IPS-11a (cell line): Measurements from ENCODE around the gene PIBF1.
"Not testable (repeated sequence)": the region's sequence is repeated elsewhere in the genome, so short reads cannot be mapped to it uniquely, and the experiment has no call there.

Experiments used
- H3K4me3 ChIP-seq: one replicate; pipeline ENCODE4 v1.5.1; 2013; ENCODE audit warnings: low read depth, low read length, control low read depth

The PIBF1 gene

GRCh38 chr13:72820156-72820897 is 38.4 kb downstream of the PIBF1 start:
- H3K4me3 ChIP-seq = no peak overlapping the region

DNA sequence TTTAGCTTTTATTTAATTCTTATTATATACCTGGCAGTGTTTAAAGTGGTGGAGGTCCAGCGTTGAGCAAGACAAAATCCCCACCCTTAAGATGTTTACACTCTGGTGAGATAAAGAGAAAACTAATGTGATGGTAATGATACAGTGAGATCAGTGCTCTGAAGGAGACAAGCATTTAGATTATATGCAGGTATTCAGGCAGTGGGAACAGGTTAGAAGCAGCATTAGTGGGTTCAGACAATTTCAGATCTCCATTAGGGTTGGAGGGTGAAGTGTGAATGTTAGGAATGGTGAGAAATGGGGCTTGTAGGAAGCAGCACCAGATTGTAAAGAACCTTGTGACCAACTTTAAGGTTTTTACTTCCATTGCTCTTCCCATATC is 39.0 kb downstream of the PIBF1 start:
- H3K4me3 ChIP-seq = no peak overlapping the region

DNA sequence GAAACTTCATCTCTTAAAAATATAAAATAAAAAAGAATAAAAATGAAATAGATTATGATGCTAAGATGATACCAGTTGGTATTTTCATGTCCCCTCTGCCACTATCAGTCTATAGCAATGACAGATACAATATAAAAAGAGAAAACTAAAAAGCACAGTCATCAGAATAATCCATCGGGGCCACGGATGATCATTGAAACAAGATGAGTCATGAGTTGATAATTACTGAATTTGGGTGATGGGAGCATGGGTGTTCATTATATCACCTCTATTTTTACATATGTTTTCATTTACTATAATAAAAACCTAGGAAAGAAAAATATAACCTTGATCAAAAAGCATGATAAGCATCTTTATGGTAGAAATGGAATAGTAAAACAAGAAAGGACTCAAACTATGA is 41.1 kb downstream of the PIBF1 start:
- no peak overlapping the region for H3K4me3 ChIP-seq

DNA sequence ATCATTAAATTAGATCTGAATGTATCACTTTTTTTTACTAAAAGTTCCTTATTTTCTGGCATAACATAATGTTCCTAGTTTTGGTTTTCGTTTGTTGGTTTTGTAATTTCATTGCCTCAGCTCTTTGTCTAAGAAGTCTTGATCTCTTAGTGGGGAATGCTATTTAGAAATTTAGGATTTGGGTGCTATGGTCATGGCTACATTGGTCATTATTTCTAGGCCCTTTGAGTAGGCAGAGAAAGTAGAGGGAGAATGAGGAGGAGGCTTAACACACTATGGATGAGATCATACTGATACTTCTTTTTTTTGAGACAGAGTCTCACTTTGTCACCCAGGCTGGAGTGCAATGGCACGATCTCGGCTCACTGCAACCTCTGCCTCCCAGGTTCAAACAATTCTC is 41.8 kb downstream of the PIBF1 start:
- no peak overlapping the region for H3K4me3 ChIP-seq

DNA sequence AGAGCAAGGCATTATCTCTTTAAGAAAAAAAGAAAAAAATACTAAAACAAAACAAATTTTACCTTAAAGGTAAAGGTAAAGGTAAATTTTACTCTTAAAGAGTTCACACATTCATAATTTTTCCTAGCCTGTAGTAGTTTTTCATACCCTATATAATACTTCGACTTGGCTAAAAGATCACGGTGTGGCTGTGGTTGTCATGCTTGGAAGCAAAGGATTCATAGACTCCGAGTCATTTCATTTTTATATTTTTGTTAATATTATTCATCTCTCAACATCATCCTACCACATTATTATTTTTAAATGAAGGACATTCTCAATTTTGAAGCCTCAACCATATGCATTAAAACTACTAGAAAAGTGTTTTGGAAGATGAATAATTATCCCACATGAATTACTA is 52.7 kb downstream of the PIBF1 start:
- no peak overlapping the region for H3K4me3 ChIP-seq

DNA sequence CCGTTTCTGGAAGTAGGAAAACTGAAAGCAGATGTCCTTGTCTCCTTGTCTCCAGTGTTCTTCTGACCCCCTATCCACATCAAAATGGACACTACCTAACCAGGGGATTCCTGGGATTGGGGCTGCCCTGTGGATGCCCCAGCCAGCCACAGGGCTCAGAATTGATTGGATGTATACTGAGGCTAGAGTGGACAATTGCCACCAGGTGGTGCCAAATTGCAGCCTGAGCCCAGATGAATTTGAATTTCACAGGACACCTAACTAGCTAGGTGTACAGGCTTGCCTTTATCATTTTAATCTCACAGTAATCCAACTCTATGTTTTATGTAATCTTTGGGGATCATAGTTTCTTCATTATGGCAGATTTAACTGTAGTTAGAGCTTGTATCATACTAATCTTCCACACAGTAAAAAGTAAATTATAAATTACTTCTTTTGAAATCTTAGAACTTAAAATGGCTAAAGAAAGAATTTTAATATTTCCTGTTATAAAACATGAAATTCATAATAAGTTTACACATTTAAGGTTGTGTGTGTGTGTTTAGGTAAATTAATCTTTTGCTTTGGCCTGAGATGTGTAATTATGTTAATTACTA is 58.0 kb downstream of the PIBF1 start:
- no peak overlapping the region for H3K4me3 ChIP-seq

DNA sequence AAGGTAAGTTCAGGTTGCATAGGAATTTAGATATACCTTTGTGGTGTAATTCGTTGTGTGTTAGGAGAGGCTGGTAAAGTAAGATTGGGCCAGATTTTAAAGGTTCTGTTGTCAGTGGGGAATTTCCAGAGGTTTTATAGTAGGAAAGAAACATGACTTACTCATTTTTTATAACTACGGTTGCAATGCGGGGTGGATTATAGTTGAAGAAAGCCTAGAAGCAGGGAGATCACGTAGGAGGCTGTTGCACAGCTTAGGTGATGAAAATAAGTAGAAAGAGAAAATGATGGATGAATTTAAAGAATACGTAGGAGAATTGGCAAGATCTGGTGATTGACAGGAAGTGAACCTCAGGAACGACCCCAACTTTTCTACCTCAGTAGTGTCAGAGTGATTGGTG is 61.1 kb downstream of the PIBF1 start:
- H3K4me3 ChIP-seq = no peak overlapping the region

GRCh38 chr13:72845148-72845547 is 63.2 kb downstream of the PIBF1 start:
- not testable (repeated sequence) for H3K4me3 ChIP-seq

DNA sequence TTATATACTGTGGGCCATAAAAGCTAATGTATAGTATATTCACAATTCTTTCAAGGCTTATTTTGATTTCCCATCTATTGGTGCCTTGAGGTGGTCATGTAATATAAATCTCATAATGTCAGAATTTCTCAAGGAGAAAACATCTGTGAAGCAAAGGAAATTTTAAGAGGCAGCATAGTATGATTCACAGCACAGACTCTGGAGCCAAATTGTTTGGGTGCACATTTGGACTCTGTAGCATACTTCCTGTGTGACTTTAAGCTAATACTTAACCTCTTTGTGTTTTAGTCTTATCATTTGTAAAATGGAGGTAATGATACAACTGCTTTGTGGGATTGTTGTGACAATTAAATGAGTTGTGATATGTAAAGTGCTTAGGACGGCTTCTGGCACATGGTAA is 67.6 kb downstream of the PIBF1 start:
- no peak overlapping the region for H3K4me3 ChIP-seq

DNA sequence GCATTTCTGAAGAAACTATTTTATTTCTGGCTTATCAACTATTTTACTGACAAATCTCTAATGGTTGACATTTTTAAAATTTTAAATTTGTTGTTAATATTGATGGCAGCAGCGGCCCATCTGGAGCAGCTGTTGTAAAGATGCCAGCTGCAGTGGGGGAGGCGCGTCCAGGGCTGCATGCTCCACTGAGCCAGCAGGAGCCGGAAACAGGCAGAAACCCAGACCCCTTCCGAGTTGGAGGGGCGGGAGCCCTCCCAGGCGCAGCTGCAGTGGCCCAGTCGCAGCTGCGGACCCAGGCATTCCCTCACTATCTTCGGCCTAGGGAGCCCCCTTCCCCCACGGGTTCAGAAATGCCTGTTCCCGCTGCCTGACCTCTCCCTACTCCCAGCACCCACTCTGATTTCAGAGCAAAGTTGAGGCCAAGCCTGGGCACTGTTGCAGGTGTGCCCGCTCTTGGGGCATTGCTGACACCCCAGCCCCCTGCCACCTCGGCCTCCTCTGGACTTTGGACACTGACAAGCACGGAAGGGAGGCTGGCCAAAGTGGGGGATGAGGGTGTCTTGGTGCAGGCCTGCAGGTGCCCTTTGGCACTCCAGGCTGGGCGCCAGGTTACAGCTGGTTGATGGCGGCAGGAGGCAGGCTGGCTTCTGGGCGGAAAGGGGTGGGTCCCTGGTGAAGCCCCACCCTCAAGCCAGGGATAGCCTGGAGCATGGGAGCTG is 69.2 kb downstream of the PIBF1 start:
- no peak overlapping the region for H3K4me3 ChIP-seq

DNA sequence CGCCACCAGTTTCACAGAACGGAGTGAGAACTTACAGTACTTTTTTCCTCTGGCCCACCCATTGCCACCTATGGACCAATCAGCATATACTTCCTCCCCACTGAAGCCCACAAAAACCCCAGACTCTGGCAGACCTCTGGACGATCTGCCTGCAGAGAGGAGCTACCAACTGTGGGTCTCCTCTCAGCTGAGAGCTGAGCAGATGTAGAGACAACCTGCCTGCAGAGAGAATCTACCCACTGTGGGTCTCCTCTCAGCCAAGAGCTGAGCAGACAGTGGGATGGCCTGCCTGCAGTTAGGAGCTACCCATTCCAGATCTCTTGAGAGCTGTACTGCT is 69.7 kb downstream of the PIBF1 start:
- no peak overlapping the region for H3K4me3 ChIP-seq

GRCh38 chr13:72852207-72852606 is 70.3 kb downstream of the PIBF1 start:
- H3K4me3 ChIP-seq = no peak overlapping the region

GRCh38 chr13:72853000-72853399 is 71.1 kb downstream of the PIBF1 start:
- H3K4me3 ChIP-seq = no peak overlapping the region

- no peak overlapping the region for H3K4me3 ChIP-seq
Measured at GRCh38 chr13:72864142-72865011, 82.4 kb downstream of the PIBF1 start.

GRCh38 chr13:72868229-72868628 is 86.3 kb downstream of the PIBF1 start:
- no peak overlapping the region for H3K4me3 ChIP-seq

GRCh38 chr13:72875233-72875632 is 93.3 kb downstream of the PIBF1 start:
- H3K4me3 ChIP-seq = no peak overlapping the region

- no peak overlapping the region for H3K4me3 ChIP-seq
Measured at GRCh38 chr13:72884101-72884500, 102.2 kb downstream of the PIBF1 start.

- H3K4me3 ChIP-seq = no peak overlapping the region
Measured at GRCh38 chr13:72886272-72887067, 104.5 kb downstream of the PIBF1 start.

DNA sequence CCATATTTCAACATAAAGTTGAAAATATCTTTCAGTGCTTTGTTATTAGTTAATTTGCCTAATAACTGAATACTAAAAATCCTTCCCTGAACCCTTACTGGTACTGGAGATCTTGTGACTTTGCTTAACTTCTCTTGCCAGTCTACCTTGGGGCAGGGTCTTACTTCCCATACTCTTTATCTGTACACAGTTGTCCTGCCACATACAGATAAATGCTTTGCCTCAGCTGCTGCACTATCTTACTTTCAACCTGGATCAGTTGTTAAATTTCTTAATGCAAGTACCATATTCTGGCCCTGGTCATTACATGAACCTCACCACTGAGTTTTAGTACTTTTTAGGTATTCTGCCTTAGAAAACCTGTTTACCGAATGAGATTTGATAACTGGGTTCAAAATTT is 107.6 kb downstream of the PIBF1 start:
- no peak overlapping the region for H3K4me3 ChIP-seq

- no peak overlapping the region for H3K4me3 ChIP-seq
Measured at GRCh38 chr13:72890546-72890945, 108.6 kb downstream of the PIBF1 start.

GRCh38 chr13:72891423-72891822 is 109.5 kb downstream of the PIBF1 start:
- no peak overlapping the region for H3K4me3 ChIP-seq
